GM12878 (cell line): Measurements from ENCODE around the gene MGMT. TPM values are rescaled to one million over a fixed set of nuclear protein-coding genes. Genes with fewer than 3 reads are reported as not detected.

ENCODE experiments used
- ATAC-seq: fragments of 200-7000 bp; cut with Tn5 transposase; 3 replicates; pipeline ENCODE4 v1.9.1; 2020; ENCODE audit warnings: mild to moderate bottlenecking, moderate library complexity
- BruUV-seq: library from RNA; stranded (reverse); fragments of 400-500 nt; replicated peaks from 2 replicates; lab custom pipeline; 2021; lab: Mats Ljungman, UMichigan
- CTCF ChIA-PET: fragments of 300-600 bp; sonication (Branson Sonifier 250); formaldehyde crosslinking; extraction: SDS; loops from one replicate; lab custom pipeline; 2021; ENCODE audit warnings: inconsistent platforms; lab: Yijun Ruan, JAX
- POLR2A ChIA-PET: fragments of 350-600 bp; formaldehyde crosslinking; extraction: SDS; loops from one replicate; lab custom pipeline; 2021; ENCODE audit warnings: inconsistent platforms; lab: Charles Lee
- RAD21 ChIA-PET: fragments of 300-600 bp; sonication (Branson Sonifier 250); formaldehyde crosslinking; loops from one replicate; lab custom pipeline; 2023; ENCODE audit warnings: antibody characterized with exemption; ENCODE audit not compliant: unreplicated experiment; lab: Charles Lee
- SMC1A ChIA-PET: fragments of 300-600 bp; sonication (Branson Sonifier 250); formaldehyde crosslinking; loops from one replicate; lab custom pipeline; 2023; ENCODE audit not compliant: unreplicated experiment, uncharacterized antibody; lab: Charles Lee
- DNase-seq: peaks from one replicate; pipeline ENCODE4 v3.0.0-alpha.2; 2011; ENCODE audit warnings: low read depth, low spot score
- FAIRE-seq: peaks from 3 replicates; lab custom pipeline; 2011; peaks lifted over from hg19 to GRCh38; lab: Jason Lieb, UNC
- H2AFZ ChIP-seq: 2 replicates; pipeline ENCODE4 v1.6.0; 2011; ENCODE audit warnings: low read depth, low read length, control low read depth; ENCODE audit not compliant: control insufficient read depth
- H3K27ac ChIP-seq: 2 replicates; pipeline ENCODE4 v1.5.1; 2011; ENCODE audit warnings: control low read depth; ENCODE audit not compliant: control insufficient read depth, insufficient read depth
- H3K27me3 ChIP-seq, 2 experiments: replicated peaks in 1 of 2; 2 replicates each; pipeline versions ENCODE4 v1.6.0 to v1.6.1; 2011; ENCODE audit warnings: low read length in 1 of 2; ENCODE audit not compliant: control insufficient read depth in 2 of 2, insufficient read depth in 2 of 2
- H3K36me3 ChIP-seq, 2 experiments: 2 replicates each; pipeline ENCODE4 v1.5.1; 2011; ENCODE audit warnings: low read length in 1 of 2; ENCODE audit not compliant: control insufficient read depth in 2 of 2, insufficient read depth in 2 of 2
- H3K4me1 ChIP-seq: 2 replicates; pipeline ENCODE4 v1.6.1; 2011; ENCODE audit warnings: mild to moderate bottlenecking, low read length, moderate library complexity, mixed read lengths; ENCODE audit not compliant: control insufficient read depth, insufficient read depth
- H3K4me2 ChIP-seq: 2 replicates; pipeline ENCODE4 v1.6.0; 2011; ENCODE audit warnings: control low read depth; ENCODE audit not compliant: control insufficient read depth, insufficient read depth
- H3K4me3 ChIP-seq: fragments of 200-600 bp; sonication (generic); 2 replicates; pipeline ENCODE4 v1.5.1; 2016
- H3K79me2 ChIP-seq: 2 replicates; pipeline ENCODE4 v1.6.0; 2011; ENCODE audit warnings: low read length; ENCODE audit not compliant: control insufficient read depth, insufficient read depth
- H3K9ac ChIP-seq: 2 replicates; pipeline ENCODE4 v1.8.0; 2011; ENCODE audit warnings: low read length, control low read depth, mixed read lengths; ENCODE audit not compliant: control insufficient read depth, insufficient read depth
- H3K9me3 ChIP-seq: replicated peaks from 3 replicates; pipeline ENCODE4 v1.5.1; 2011; ENCODE audit warnings: mild to moderate bottlenecking, low read length; ENCODE audit not compliant: control insufficient read depth, insufficient read depth
- H4K20me1 ChIP-seq: 2 replicates; pipeline ENCODE4 v1.6.0; 2011; ENCODE audit not compliant: control insufficient read depth, insufficient read depth
- ASH2L ChIP-seq: fragments of 300-600, 200-600 bp; sonication (generic); IDR thresholded peaks from 2 replicates; pipeline ENCODE4 v1.6.1; 2017; ENCODE audit warnings: low read depth, mild to moderate bottlenecking, borderline replicate concordance
- CEBPZ ChIP-seq: fragments of 150-350 bp; IDR thresholded peaks from 2 replicates; pipeline ENCODE4 v1.6.1; 2016; ENCODE audit warnings: low read depth, low read length
- EED ChIP-seq: sonication (generic); IDR thresholded peaks from 2 replicates; pipeline ENCODE4 v1.6.1; 2016; ENCODE audit warnings: antibody characterized with exemption, low read depth
- EGR1 ChIP-seq, 2 experiments: IDR thresholded peaks; 1 replicate in 1 of 2; 2 replicates in 1 of 2; pipeline ENCODE4 v1.6.1; 2011 to 2012; ENCODE audit warnings: low read depth in 2 of 2, low read length in 2 of 2, borderline replicate concordance in 1 of 2, mild to moderate bottlenecking in 1 of 2, moderate library complexity in 1 of 2
- GABPA ChIP-seq: IDR thresholded peaks from 2 replicates; pipeline ENCODE4 v1.6.1; 2014; ENCODE audit warnings: antibody characterized with exemption, low read depth, mild to moderate bottlenecking, inconsistent platforms
- HSF1 ChIP-seq: fragments of 150-350 bp; IDR thresholded peaks from 2 replicates; pipeline ENCODE4 v1.6.1; 2014; ENCODE audit warnings: mild to moderate bottlenecking, low read depth, low read length
- IKZF2 ChIP-seq, 2 experiments: fragments of 450-650 bp; IDR thresholded peaks; 2 replicates each; pipeline ENCODE4 v1.6.1; 2017; ENCODE audit warnings: mild to moderate bottlenecking in 2 of 2, moderate library complexity in 2 of 2
- MEF2A ChIP-seq: IDR thresholded peaks from 2 replicates; pipeline ENCODE4 v1.6.1; 2011; ENCODE audit warnings: low read depth, mild to moderate bottlenecking, low read length, moderate library complexity; ENCODE audit not compliant: insufficient read depth
- RAD51 ChIP-seq: fragments of 450-650 bp; IDR thresholded peaks from 2 replicates; pipeline ENCODE4 v1.6.1; 2016; ENCODE audit warnings: moderate library complexity, mild to moderate bottlenecking, inconsistent platforms
- RFX5 ChIP-seq: IDR thresholded peaks from 2 replicates; pipeline ENCODE4 v1.6.1; 2011; ENCODE audit warnings: low read depth, low read length, improper control_type of control experiment
- SMAD1 ChIP-seq: fragments of 450-650 bp; IDR thresholded peaks from 2 replicates; pipeline ENCODE4 v1.6.1; 2018; ENCODE audit warnings: mild to moderate bottlenecking, low read depth; ENCODE audit not compliant: partially characterized antibody
- TCF3 ChIP-seq: IDR thresholded peaks from 2 replicates; pipeline ENCODE4 v1.6.1; 2012; ENCODE audit warnings: low read depth, mild to moderate bottlenecking, low read length, borderline replicate concordance; ENCODE audit not compliant: insufficient read depth
- WRNIP1 ChIP-seq: IDR thresholded peaks from 2 replicates; pipeline ENCODE4 v1.6.1; 2011; ENCODE audit warnings: low read depth, low read length, improper control_type of control experiment, borderline replicate concordance
- WGBS: methylation state at CpG from one replicate; pipeline ENCODE4 v1.1.6; 2016; ENCODE audit warnings: low lambda C conversion rate; ENCODE audit not compliant: insufficient replicate concordance, insufficient coverage; ENCODE audit errors: missing lambda C conversion rate; 5-methylcytosine and 5-hydroxymethylcytosine counted together
- in situ Hi-C: fragments of 300-500 bp; cut with MboI; formaldehyde crosslinking; loops from 9 replicates; pipeline ENCODE4 v1.14.3; 2018; ENCODE audit warnings: mixed read lengths
- intact Hi-C: fragments of 100-400 bp; cut with micrococcal nuclease; formaldehyde crosslinking; loops from one replicate; pipeline ENCODE4 v1.14.2; 2022; ENCODE audit not compliant: unreplicated experiment
- polyA plus RNA-seq, 11 experiments: library from polyadenylated mRNA; depleted of rRNA in 4 of 11; unstranded in 6 of 11; stranded (reverse) in 5 of 11; fragments of >200 nt; fragmentation: Nextera tagmentation in 4 of 11; fragmentation: Illumina TruSeq in 1 of 11; extraction: Ambion mirVana in 4 of 11; extraction: Trizol in 1 of 11; gene quantifications; 1 replicate in 1 of 11; 2 replicates in 10 of 11; pipeline versions ENCODE4 v1.2.1 to v1.2.3, GENCODE V29; 2011 to 2016; ENCODE audit warnings: inconsistent platforms in 2 of 11, missing spikeins in 2 of 11, low read depth in 1 of 11
- total RNA-seq, 4 experiments: library from RNA; depleted of rRNA in 3 of 4; stranded (reverse); fragments of >200 nt in 3 of 4; fragmentation: Illumina TruSeq in 1 of 4; extraction: Trizol in 1 of 4; gene quantifications; 2 replicates each; pipeline versions ENCODE4 v1.2.1 to v1.2.3, GENCODE V29; 2013 to 2021
- TF ChIP-seq, protein P1 (sequence below): fragments of 450-650 bp; IDR thresholded peaks from 2 replicates; pipeline ENCODE4 v1.6.1; 2016; ENCODE audit warnings: mild to moderate bottlenecking
- TF ChIP-seq, protein P2 (sequence below): fragments of 450-650 bp; IDR thresholded peaks from 2 replicates; pipeline ENCODE4 v1.6.1; 2017; ENCODE audit warnings: mild to moderate bottlenecking

Gene MGMT
- total and polyA plus RNA-seq, 10 of the 15 experiments (the other 5 are each of a cell fraction or from before 2014, with no cell fraction given) = 0.16 to 24.2 (median 13.3) TPM

GRCh38 chr10:129545261-129545660 lies 78.2 kb downstream of the MGMT start (continued):
- TF ChIP-seq CEBPZ (no peak), RAD51 (no peak), EGR1 (IDR thresholded peaks at IDR 0.05; ENCODE audit: borderline replicate concordance in 1 of 2, low read depth in 2 of 2, low read length in 2 of 2) (no peak)

GRCh38 chr10:129546106-129546505 lies 79.1 kb downstream of the MGMT start:
- H2AFZ ChIP-seq = no peak overlapping the region
- intact Hi-C loops = no loop called here
- ATAC-seq (no peak), DNase-seq (no peak), FAIRE-seq (no peak)
- SMC1A ChIA-PET = no interaction called here
- no peaks in the 10 kb centered on the region for H4K20me1 ChIP-seq
- no peaks in the 10 kb centered on the region for H3K9me3 ChIP-seq
- H3K79me2 ChIP-seq = no peaks in the 10 kb centered on the region
- no peaks in the 10 kb centered on the region for H3K27me3 ChIP-seq
- no peak overlapping the region for H3K4me2 ChIP-seq
- H3K4me3 ChIP-seq = no peak overlapping the region
- POLR2A ChIA-PET = no interaction called here
- no peaks in the 10 kb centered on the region for H3K36me3 ChIP-seq
- RAD21 ChIA-PET = no interaction called here
- CTCF ChIA-PET = no interaction called here
- WGBS = 81% methylated on average over 8 of the region's 8 CpGs
- in situ Hi-C loops = no loop called here
- H3K4me1 ChIP-seq = no peaks in the 10 kb centered on the region
- no TSS peak for BruUV-seq
- H3K9ac ChIP-seq = no peak overlapping the region
- H3K27ac ChIP-seq = no peak overlapping the region
- TF ChIP-seq RFX5 = no peak
- TF ChIP-seq, protein P1, sequence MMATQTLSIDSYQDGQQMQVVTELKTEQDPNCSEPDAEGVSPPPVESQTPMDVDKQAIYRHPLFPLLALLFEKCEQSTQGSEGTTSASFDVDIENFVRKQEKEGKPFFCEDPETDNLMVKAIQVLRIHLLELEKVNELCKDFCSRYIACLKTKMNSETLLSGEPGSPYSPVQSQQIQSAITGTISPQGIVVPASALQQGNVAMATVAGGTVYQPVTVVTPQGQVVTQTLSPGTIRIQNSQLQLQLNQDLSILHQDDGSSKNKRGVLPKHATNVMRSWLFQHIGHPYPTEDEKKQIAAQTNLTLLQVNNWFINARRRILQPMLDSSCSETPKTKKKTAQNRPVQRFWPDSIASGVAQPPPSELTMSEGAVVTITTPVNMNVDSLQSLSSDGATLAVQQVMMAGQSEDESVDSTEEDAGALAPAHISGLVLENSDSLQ = no peak
- TF ChIP-seq TCF3 = no peak
- TF ChIP-seq, protein P2, sequence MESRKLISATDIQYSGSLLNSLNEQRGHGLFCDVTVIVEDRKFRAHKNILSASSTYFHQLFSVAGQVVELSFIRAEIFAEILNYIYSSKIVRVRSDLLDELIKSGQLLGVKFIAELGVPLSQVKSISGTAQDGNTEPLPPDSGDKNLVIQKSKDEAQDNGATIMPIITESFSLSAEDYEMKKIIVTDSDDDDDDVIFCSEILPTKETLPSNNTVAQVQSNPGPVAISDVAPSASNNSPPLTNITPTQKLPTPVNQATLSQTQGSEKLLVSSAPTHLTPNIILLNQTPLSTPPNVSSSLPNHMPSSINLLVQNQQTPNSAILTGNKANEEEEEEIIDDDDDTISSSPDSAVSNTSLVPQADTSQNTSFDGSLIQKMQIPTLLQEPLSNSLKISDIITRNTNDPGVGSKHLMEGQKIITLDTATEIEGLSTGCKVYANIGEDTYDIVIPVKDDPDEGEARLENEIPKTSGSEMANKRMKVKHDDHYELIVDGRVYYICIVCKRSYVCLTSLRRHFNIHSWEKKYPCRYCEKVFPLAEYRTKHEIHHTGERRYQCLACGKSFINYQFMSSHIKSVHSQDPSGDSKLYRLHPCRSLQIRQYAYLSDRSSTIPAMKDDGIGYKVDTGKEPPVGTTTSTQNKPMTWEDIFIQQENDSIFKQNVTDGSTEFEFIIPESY = no peak
- TF ChIP-seq HSF1 = no peak
- TF ChIP-seq WRNIP1 = no peak
- TF ChIP-seq IKZF2 (IDR thresholded peaks at IDR 0.05) = no peak
- no peak for TF ChIP-seq MEF2A
- no peak for TF ChIP-seq ASH2L
- TF ChIP-seq GABPA = no peak
- TF ChIP-seq EED = no peak
- TF ChIP-seq SMAD1 = no peak
